COLO829 (cell line): ENCODE measurements around the gene ULK2.
A peak's percentile ranks its signal among the peaks of the same experiment; 100 is the strongest.

Experiments
- DNase-seq: peaks from one replicate; pipeline ENCODE4 v3.0.0; 2012; ENCODE audit warnings: low spot score

ULK2 gene

DNA sequence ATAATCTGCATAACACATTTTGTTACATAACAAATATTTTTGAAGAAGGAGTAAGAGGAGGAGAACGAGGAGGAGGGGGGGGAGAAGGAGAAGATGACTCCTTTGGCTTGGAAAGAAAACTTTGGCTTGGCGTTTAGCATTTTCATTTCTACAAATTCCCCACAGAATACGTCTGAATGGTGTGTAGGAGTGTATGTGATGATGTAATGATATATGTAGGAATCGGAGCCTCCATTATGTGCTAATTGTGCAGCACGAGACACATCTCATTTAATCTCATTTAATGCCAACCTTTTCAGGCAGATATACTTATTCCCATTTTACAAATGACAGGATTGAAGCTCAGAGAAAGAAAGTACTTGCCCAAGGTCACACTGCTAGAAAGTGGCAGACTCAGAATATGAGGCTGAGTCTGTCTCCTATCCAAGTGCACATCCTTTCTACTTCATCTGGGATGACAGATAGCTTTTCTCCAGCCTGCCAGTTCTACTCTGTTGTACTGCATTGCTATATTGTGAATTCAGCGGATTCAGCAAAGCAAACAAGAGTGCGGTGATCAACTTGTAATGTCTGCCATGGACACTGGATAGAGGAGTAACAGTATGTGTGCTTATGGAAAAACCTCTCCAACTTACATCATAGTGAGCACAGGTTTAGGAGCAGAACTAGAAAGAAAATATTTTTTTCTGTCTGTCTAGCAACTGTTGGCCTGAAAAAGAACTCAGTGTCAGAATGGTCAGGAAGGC is 140.9 kb downstream of the ULK2 start:
- no peak for DNase-seq

DNA sequence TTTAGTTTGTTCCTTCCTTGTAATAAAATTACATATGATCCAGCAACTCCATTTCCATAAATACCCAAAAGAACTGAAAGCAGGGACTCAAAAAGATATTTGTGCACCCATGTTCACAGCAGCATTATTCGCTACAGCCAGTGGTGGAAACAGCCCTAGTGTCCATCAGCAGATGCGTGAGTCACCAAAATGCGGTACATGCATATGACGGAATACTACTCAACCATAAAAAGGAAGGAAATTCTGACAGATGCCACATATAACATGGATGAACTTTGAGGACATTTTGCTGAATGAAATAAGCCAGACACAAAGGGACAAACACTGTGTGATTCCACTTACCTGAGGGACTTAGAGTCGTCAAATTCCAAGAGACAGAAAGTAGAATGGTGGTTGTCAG is 142.2 kb downstream of the ULK2 start:
- no peak for DNase-seq

DNA sequence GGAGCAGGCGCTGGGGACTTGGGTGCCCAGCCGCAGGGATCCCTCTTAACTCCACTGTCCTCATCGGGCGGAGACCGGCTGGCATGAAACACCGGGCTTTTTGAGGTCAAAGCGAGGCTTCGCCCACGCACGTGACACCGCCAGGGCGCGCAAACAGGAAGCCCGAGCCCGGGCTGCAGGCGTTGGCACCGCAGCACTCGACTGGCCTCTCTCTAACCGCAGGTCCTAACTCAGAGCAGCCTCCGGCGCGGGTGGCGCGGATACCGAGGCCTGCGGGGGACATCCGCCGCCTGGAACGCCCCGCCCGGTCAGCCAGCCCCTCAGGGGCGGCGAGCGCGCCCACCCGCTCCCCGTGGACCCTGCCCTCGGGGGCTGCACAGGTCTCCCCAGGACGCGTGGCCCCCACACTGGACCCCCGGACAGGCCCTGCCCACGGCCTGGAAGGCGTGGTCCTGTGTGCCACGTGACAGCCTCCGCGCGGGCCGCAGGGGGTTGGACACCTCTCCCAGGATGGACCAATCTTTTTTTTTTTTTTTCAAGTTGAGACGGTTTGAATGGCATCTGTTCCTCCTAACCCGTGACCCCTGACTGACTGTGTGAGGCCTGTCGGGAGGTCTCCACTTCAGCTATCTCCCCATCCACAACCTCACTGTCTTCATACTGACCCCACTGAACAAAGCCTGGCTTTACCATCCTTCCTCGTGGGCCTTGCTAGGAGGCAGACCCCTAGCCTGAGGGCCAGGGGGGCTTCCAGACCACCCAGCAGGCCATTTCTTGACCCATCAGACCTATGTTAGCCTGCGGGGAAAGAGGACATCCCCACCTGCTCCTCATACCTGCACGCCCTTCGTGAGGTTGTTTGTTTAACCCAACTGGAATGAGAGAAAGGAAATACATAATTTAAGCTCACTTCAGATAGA is 143.0 kb downstream of the ULK2 start:
- peak; percentile 41 for DNase-seq

DNA sequence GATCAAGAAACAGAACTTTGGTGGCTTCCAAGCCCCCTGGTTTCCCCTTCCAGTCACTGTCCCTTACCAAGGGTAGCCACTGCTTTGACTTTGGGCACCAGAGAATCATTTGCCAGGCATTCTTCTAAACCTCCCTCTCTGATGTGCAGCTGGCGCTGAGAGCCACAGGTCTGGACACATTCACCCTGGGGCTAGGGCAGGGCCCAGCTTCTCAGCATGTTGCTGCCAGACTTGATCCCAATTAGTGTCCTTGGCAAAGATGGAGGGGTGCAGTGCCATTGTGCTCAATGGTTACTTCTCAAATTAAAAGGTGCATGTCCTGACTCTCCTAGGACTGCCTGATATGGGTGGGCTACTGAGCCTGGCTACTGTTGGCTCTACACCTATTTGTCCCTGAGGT is 143.8 kb downstream of the ULK2 start:
- DNase-seq = no peak
